ENCODE results near the gene ELF5. TPM values are rescaled to one million over a fixed set of nuclear protein-coding genes. Genes with fewer than 3 reads are reported as not detected.

The ELF5 gene
- total RNA-seq, 4 donors from 2014 or later: 1.1 TPM; not detected in 3

- Histone ChIP-seq H3K36me3 (no peaks in the 10 kb centered on the region), H3K4me1 (no peaks in the 10 kb centered on the region), H3K27ac (no peak overlapping the region), H3K9me3 (no peaks in the 10 kb centered on the region), H3K27me3 (peaks cover 14% of the 10 kb centered on the region), H3K4me3 (no peak overlapping the region)
- no CpG with 5 or more reads among the region's 3 CpGs for WGBS, 2 donors (ENCODE audit: low coverage in 1 of 2)
- TF ChIP-seq POLR2A (IDR thresholded peaks at IDR 0.05): no peak
- TF ChIP-seq CTCF (IDR thresholded peaks at IDR 0.05): no peak
- no peak for TF ChIP-seq EP300 (IDR thresholded peaks at IDR 0.05)
- TF ChIP-seq POLR2AphosphoS5 (IDR thresholded peaks at IDR 0.05): no peak
- ATAC-seq: no peak
Measured at GRCh38 chr11:34552270-34552669, 38.7 kb upstream of the ELF5 start.

- H3K27me3 ChIP-seq: peaks cover 10% of the 10 kb centered on the region
- TF ChIP-seq EP300 (IDR thresholded peaks at IDR 0.05) (no peak), CTCF (IDR thresholded peaks at IDR 0.05) (no peak), POLR2AphosphoS5 (IDR thresholded peaks at IDR 0.05) (no peak), POLR2A (IDR thresholded peaks at IDR 0.05) (no peak)
- no peak overlapping the region for H3K27ac ChIP-seq
- WGBS, 2 donors (ENCODE audit: low coverage in 1 of 2): 43% methylated on average over 5 of the region's 5 CpGs; no CpG with 5 or more reads in 1 of the 2 donors
- no peak overlapping the region for H3K4me3 ChIP-seq
- no peaks in the 10 kb centered on the region for H3K36me3 ChIP-seq
- no peaks in the 10 kb centered on the region for H3K4me1 ChIP-seq
- no peaks in the 10 kb centered on the region for H3K9me3 ChIP-seq
- ATAC-seq: no peak
Measured at GRCh38 chr11:34549271-34549670, 35.7 kb upstream of the ELF5 start.

- Histone ChIP-seq H3K27ac (no peak overlapping the region), H3K4me1 (no peaks in the 10 kb centered on the region), H3K4me3 (no peak overlapping the region), H3K27me3 (peaks cover 10% of the 10 kb centered on the region), H3K9me3 (no peaks in the 10 kb centered on the region), H3K36me3 (no peaks in the 10 kb centered on the region)
- no peak for ATAC-seq
- WGBS, 2 donors (ENCODE audit: low coverage in 1 of 2): 100% methylated on average over 1 of the region's 4 CpGs
- TF ChIP-seq EP300 (IDR thresholded peaks at IDR 0.05) (no peak), POLR2AphosphoS5 (IDR thresholded peaks at IDR 0.05) (no peak), POLR2A (IDR thresholded peaks at IDR 0.05) (no peak), CTCF (IDR thresholded peaks at IDR 0.05) (no peak)
Measured at GRCh38 chr11:34548278-34548677, 34.7 kb upstream of the ELF5 start.

- Histone ChIP-seq H3K27ac (no peak overlapping the region), H3K27me3 (peaks cover 15% of the 10 kb centered on the region), H3K4me3 (no peak overlapping the region), H3K4me1 (no peaks in the 10 kb centered on the region), H3K9me3 (no peaks in the 10 kb centered on the region), H3K36me3 (no peaks in the 10 kb centered on the region)
- 52 to 64% methylated on average over 3 to 6 of the region's 6 CpGs for WGBS, 2 donors (ENCODE audit: low coverage in 1 of 2)
- TF ChIP-seq POLR2A (IDR thresholded peaks at IDR 0.05): no peak
- no peak for TF ChIP-seq CTCF (IDR thresholded peaks at IDR 0.05)
- TF ChIP-seq POLR2AphosphoS5 (IDR thresholded peaks at IDR 0.05): no peak
- no peak for TF ChIP-seq EP300 (IDR thresholded peaks at IDR 0.05)
- no peak for ATAC-seq
Measured at GRCh38 chr11:34546511-34547209, 33.1 kb upstream of the ELF5 start.

- H3K9me3 ChIP-seq: no peaks in the 10 kb centered on the region
- no peaks in the 10 kb centered on the region for H3K36me3 ChIP-seq
- no peak for ATAC-seq
- TF ChIP-seq EP300 (IDR thresholded peaks at IDR 0.05): no peak
- TF ChIP-seq POLR2AphosphoS5 (IDR thresholded peaks at IDR 0.05): no peak
- TF ChIP-seq CTCF (IDR thresholded peaks at IDR 0.05): no peak
- TF ChIP-seq POLR2A (IDR thresholded peaks at IDR 0.05): no peak
- H3K27me3 ChIP-seq: peaks cover 35% of the 10 kb centered on the region
- no peaks in the 10 kb centered on the region for H3K4me1 ChIP-seq
- no peak overlapping the region for H3K4me3 ChIP-seq
- no peak overlapping the region for H3K27ac ChIP-seq
Measured at GRCh38 chr11:34542089-34542488, 28.5 kb upstream of the ELF5 start.
